HepG2 (cell line): Measurements from ENCODE around the gene MGAT5. TPM values are rescaled to one million over a fixed set of nuclear protein-coding genes. Genes with fewer than 3 reads are reported as not detected.

Experiments
- AHDC1 ChIP-seq: sonication (generic); formaldehyde crosslinking; IDR thresholded peaks from 2 replicates; pipeline ENCODE4 v1.5.1; 2020; ENCODE audit warnings: mild to moderate bottlenecking, missing genetic modification reagents, borderline replicate concordance
- BCL6 ChIP-seq: IDR thresholded peaks from 2 replicates; pipeline ENCODE4 v1.6.1; 2016; ENCODE audit warnings: missing genetic modification reagents, missing compliant biosample characterization
- CREB3 ChIP-seq: sonication (generic); formaldehyde crosslinking; IDR thresholded peaks from 2 replicates; pipeline ENCODE4 v1.5.0; 2020; ENCODE audit warnings: missing genetic modification reagents
- FOXA1 ChIP-seq, 2 experiments: fragments of 450-650 bp in 1 of 2; sonication (generic) in 1 of 2; formaldehyde crosslinking in 1 of 2; IDR thresholded peaks; 2 replicates each; pipeline versions ENCODE4 v1.4.0 to v1.6.1; 2016 to 2020; ENCODE audit warnings: missing genetic modification reagents in 1 of 2
- FOXP4 ChIP-seq: sonication (generic); formaldehyde crosslinking; IDR thresholded peaks from 2 replicates; pipeline ENCODE4 v1.4.0; 2020; ENCODE audit warnings: missing genetic modification reagents
- GATA4 ChIP-seq: sonication (generic); IDR thresholded peaks from 2 replicates; pipeline ENCODE4 v1.6.1; 2016; ENCODE audit warnings: antibody characterized with exemption, low read depth, borderline replicate concordance
- GFI1 ChIP-seq: sonication (generic); formaldehyde crosslinking; IDR thresholded peaks from 2 replicates; pipeline ENCODE4 v1.5.0; 2020; ENCODE audit warnings: missing genetic modification reagents, mild to moderate bottlenecking, borderline replicate concordance
- HDAC2 ChIP-seq: sonication (generic); formaldehyde crosslinking; IDR thresholded peaks from 2 replicates; pipeline ENCODE4 v1.4.0; 2020; ENCODE audit warnings: missing genetic modification reagents
- MTF1 ChIP-seq: sonication (generic); formaldehyde crosslinking; IDR thresholded peaks from 2 replicates; pipeline ENCODE4 v1.5.0; 2020; ENCODE audit warnings: missing genetic modification reagents
- POGZ ChIP-seq: sonication (generic); formaldehyde crosslinking; IDR thresholded peaks from 2 replicates; pipeline ENCODE4 v1.4.0; 2020; ENCODE audit warnings: mild to moderate bottlenecking, missing genetic modification reagents
- SOX6 ChIP-seq, 2 experiments: fragments of 450-650 bp in 1 of 2; sonication (generic) in 1 of 2; formaldehyde crosslinking in 1 of 2; IDR thresholded peaks; 2 replicates each; pipeline versions ENCODE4 v1.4.0 to v1.6.1; 2017 to 2020; ENCODE audit warnings: antibody characterized with exemption in 1 of 2, mild to moderate bottlenecking in 1 of 2, missing genetic modification reagents in 1 of 2
- TCF7 ChIP-seq: sonication (generic); IDR thresholded peaks from 2 replicates; pipeline ENCODE4 v1.6.1; 2016; ENCODE audit warnings: antibody characterized with exemption, low read depth
- ZGPAT ChIP-seq: IDR thresholded peaks from 2 replicates; pipeline ENCODE4 v1.6.1; 2016; ENCODE audit warnings: mild to moderate bottlenecking
- ZNF251 ChIP-seq: sonication (generic); formaldehyde crosslinking; IDR thresholded peaks from 2 replicates; pipeline ENCODE4 v1.9.0; 2021; ENCODE audit warnings: mild to moderate bottlenecking, missing genetic modification reagents
- ZNF501 ChIP-seq: sonication (generic); formaldehyde crosslinking; IDR thresholded peaks from 2 replicates; pipeline ENCODE4 v1.5.1; 2020; ENCODE audit warnings: mild to moderate bottlenecking, moderate library complexity, missing genetic modification reagents
- ZNF569 ChIP-seq: sonication (generic); formaldehyde crosslinking; IDR thresholded peaks from 2 replicates; pipeline ENCODE4 v1.5.0; 2020; ENCODE audit warnings: mild to moderate bottlenecking, missing genetic modification reagents, moderate library complexity, borderline replicate concordance
- ZNF570 ChIP-seq: sonication (generic); formaldehyde crosslinking; IDR thresholded peaks from 2 replicates; pipeline ENCODE4 v1.4.0; 2020; ENCODE audit warnings: mild to moderate bottlenecking, missing genetic modification reagents, borderline replicate concordance
- polyA plus RNA-seq, 8 experiments: library from polyadenylated mRNA; depleted of rRNA in 3 of 8; stranded (reverse) in 7 of 8; unstranded in 1 of 8; fragments of >200 nt; fragmentation: Illumina TruSeq in 4 of 8; extraction: Trizol in 4 of 8; gene quantifications; 2 replicates each; pipeline versions ENCODE4 v1.2.1 to v1.2.3, GENCODE V29; 2011 to 2016; ENCODE audit warnings: low read depth in 4 of 8, missing spikeins in 1 of 8, mixed read lengths in 1 of 8; ENCODE audit not compliant: insufficient read depth in 1 of 8
- total RNA-seq, 5 experiments: library from RNA; depleted of rRNA; stranded (reverse); fragments of >200 nt; fragmentation: Illumina TruSeq; extraction: Trizol; gene quantifications; 2 replicates each; pipeline ENCODE4 v1.2.3, GENCODE V29; 2016; ENCODE audit warnings: low read depth in 1 of 5

MGAT5 gene
- total and polyA plus RNA-seq, 2 of the 13 experiments (the other 11 are each of a cell fraction or from before 2014, with no cell fraction given) = 33.1 to 60.2 TPM

- TF ChIP-seq FOXP4 = peak; percentile 72
- peak; percentile 35; the same call in 1 of the 2 replicates for TF ChIP-seq POGZ (CRISPR knock-in tag)
- TF ChIP-seq GATA4 = peak; percentile 25; the same call in 1 of the 2 replicates
- no peak for TF ChIP-seq CREB3
- no peak for TF ChIP-seq ZNF501 (CRISPR knock-in tag)
- TF ChIP-seq FOXA1 (IDR thresholded peaks at IDR 0.05) = no peak
- TF ChIP-seq FOXA1 (CRISPR knock-in tag; IDR thresholded peaks at IDR 0.05) = 0 out of 2 replicates have a peak, but pooled peaks have one; percentile 28
- peak; percentile 58; the same call in 1 of the 2 replicates for TF ChIP-seq HDAC2 (CRISPR knock-in tag)
- TF ChIP-seq BCL6 = peak; percentile 38
- peak; percentile 53; the same call in 1 of the 2 replicates for TF ChIP-seq AHDC1 (CRISPR knock-in tag)
- no peak for TF ChIP-seq ZNF569 (CRISPR knock-in tag)
- TF ChIP-seq ZNF570 = no peak
- no peak for TF ChIP-seq MTF1 (CRISPR knock-in tag)
- peak; percentile 92 for TF ChIP-seq GFI1 (CRISPR knock-in tag)
- no peak for TF ChIP-seq SOX6 (IDR thresholded peaks at IDR 0.05)
- peak; percentile 63; the same call in 1 of the 2 replicates for TF ChIP-seq SOX6 (CRISPR knock-in tag; IDR thresholded peaks at IDR 0.05)
- TF ChIP-seq ZGPAT = peak; percentile 15; the same call in 1 of the 2 replicates
- no peak for TF ChIP-seq ZNF251 (CRISPR knock-in tag)
- peak; percentile 52; the same call in 1 of the 2 replicates for TF ChIP-seq TCF7
These were observed 105.7 kb downstream of the MGAT5 start (continued) for GRCh38 chr2:134359367-134360081.
